Activated naive CD8-positive, alpha-beta T cell (primary cell): ENCODE measurements around the gene PRMT3.
"Not testable (repeated sequence)": the region's sequence is repeated elsewhere in the genome, so short reads cannot be mapped to it uniquely, and the experiment has no call there.

ENCODE experiments used
- H3K27ac Mint-ChIP-seq: one replicate; pipeline ENCODE4 v1.8.0; 2021; ENCODE audit warnings: mixed read lengths
- H3K27me3 Mint-ChIP-seq: one replicate; pipeline ENCODE4 v1.8.0; 2021; ENCODE audit warnings: mixed read lengths
- H3K36me3 Mint-ChIP-seq: one replicate; pipeline ENCODE4 v1.8.0; 2021; ENCODE audit warnings: mixed read lengths
- H3K4me1 Mint-ChIP-seq: one replicate; pipeline ENCODE4 v1.8.0; 2021; ENCODE audit warnings: low read depth, mixed read lengths
- H3K4me3 Mint-ChIP-seq: one replicate; pipeline ENCODE4 v1.8.0; 2021; ENCODE audit warnings: mild to moderate bottlenecking, mixed read lengths
- H3K9me3 Mint-ChIP-seq: one replicate; pipeline ENCODE4 v1.8.0; 2021; ENCODE audit warnings: low read depth, mixed read lengths

The PRMT3 gene

DNA sequence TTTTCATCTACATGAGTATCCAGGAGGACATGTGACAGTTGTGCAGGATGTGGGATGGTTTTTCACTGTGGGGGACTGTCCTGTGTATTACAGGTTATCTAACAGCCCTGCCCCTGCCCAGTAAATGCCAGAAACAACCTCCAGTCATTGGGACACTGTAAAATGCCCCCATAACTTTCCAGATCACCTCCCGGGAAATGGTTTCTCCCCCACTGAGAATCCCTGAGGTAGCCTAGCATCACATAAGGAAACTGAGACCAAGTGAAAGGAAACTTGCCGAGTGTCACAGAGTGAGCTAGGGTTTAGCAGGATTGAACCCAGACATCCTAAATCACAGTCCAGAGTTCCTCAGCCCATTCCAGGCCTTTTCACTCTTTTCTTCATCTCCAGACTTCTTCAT, 163.6 kb downstream of the PRMT3 start:
- Mint-ChIP-seq H3K9me3 (no peaks in the 10 kb centered on the region), H3K27me3 (peaks cover 4% of the 10 kb centered on the region), H3K4me3 (no peak overlapping the region), H3K36me3 (no peaks in the 10 kb centered on the region), H3K4me1 (no peaks in the 10 kb centered on the region), H3K27ac (no peak overlapping the region)

GRCh38 chr11:20555783-20556182, 168.3 kb downstream of the PRMT3 start:
- peaks cover 4% of the 10 kb centered on the region for H3K27me3 Mint-ChIP-seq

GRCh38 chr11:20556396-20556795, 168.9 kb downstream of the PRMT3 start:
- not testable (repeated sequence) for H3K9me3 Mint-ChIP-seq, H3K27ac Mint-ChIP-seq, H3K36me3 Mint-ChIP-seq

More at GRCh38 chr11:20555783-20556182, 168.3 kb downstream of the PRMT3 start:
- Mint-ChIP-seq H3K36me3 (no peaks in the 10 kb centered on the region), H3K27ac (no peak overlapping the region), H3K9me3 (no peaks in the 10 kb centered on the region), H3K4me1 (no peaks in the 10 kb centered on the region), H3K4me3 (no peak overlapping the region)

DNA sequence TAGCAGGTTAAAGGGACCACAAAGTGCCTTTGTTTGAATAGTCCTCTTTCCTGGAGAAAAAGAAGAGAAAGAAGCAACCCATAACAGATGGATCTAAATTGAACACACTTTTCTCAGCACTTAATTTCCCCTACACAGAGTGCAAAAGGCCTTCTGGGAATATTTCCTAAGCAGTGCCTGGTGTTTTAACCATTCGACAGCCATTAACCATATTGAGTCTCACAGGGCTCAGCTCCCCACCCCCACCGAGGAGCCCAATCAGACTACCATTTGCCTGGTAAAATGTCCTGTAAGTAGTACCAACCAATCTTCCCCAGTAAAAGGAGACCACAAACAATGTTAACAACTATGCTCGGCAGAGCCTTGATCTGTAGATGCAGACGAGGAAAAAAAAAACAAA, 171.2 kb downstream of the PRMT3 start:
- Mint-ChIP-seq H3K36me3 (no peaks in the 10 kb centered on the region), H3K4me1 (no peaks in the 10 kb centered on the region), H3K27ac (no peak overlapping the region), H3K4me3 (no peak overlapping the region), H3K9me3 (no peaks in the 10 kb centered on the region), H3K27me3 (peaks cover 8% of the 10 kb centered on the region)

More at GRCh38 chr11:20556396-20556795, 168.9 kb downstream of the PRMT3 start:
- not testable (repeated sequence) for H3K4me3 Mint-ChIP-seq, H3K27me3 Mint-ChIP-seq, H3K4me1 Mint-ChIP-seq
